ENCODE measurements around the gene RAI14. TPM values are rescaled to one million over a fixed set of nuclear protein-coding genes. Genes with fewer than 3 reads are reported as not detected.

RAI14 gene
- total RNA-seq, 1 experiment from 2014 or later, result 23.6 TPM

GRCh38 chr5:34625246-34625645 is 30.9 kb upstream of the RAI14 start:
- Histone ChIP-seq H3K36me3 (ENCODE audit: insufficient read depth, low read length, poor library complexity, severe bottlenecking) (no peaks in the 10 kb centered on the region), H3K4me1 (ENCODE audit: insufficient read depth, low read length, poor library complexity, severe bottlenecking) (peaks cover 8% of the 10 kb centered on the region), H3K27ac (ENCODE audit: low read depth, low read length, poor library complexity, severe bottlenecking) (no peak overlapping the region), H3K27me3 (replicated peaks; ENCODE audit: insufficient read depth, low read depth, low read length, poor library complexity) (no peaks in the 10 kb centered on the region), H3K9me3 (ENCODE audit: low read depth, low read length, poor library complexity, severe bottlenecking) (no peaks in the 10 kb centered on the region), H3K4me3 (ENCODE audit: low read depth, low read length, poor library complexity, severe bottlenecking) (no peak overlapping the region)
- no peak for DNase-seq (ENCODE audit: low spot score)
- TF ChIP-seq CTCF (conservative IDR thresholded peaks at IDR 0.05; ENCODE audit: low read depth, low read length) (no peak), EZH2 (IDR thresholded peaks at IDR 0.05; ENCODE audit: borderline replicate concordance, low read depth, low read length, poor library complexity, severe bottlenecking) (no peak)
- intact Hi-C loops (cut with micrococcal nuclease; ENCODE audit: unreplicated experiment), result no loop called here
- ChIA-PET POLR2A (ENCODE audit: low non-redundant PET) (interaction anchor here (0.5 kb wide), 1 partner anchor 265 kb away, joined by 8 read pairs; no protein-coding TSS in a partner anchor), CTCF (no interaction called here)
- no TSS peak for BruUV-seq (replicated peaks)

- no TSS peak for BruUV-seq (replicated peaks)
- H3K4me3 ChIP-seq (ENCODE audit: low read depth, low read length, poor library complexity, severe bottlenecking), result no peak overlapping the region
- H3K9me3 ChIP-seq (ENCODE audit: low read depth, low read length, poor library complexity, severe bottlenecking), result peaks cover 2% of the 10 kb centered on the region
- no peak for DNase-seq (ENCODE audit: low spot score)
- CTCF ChIA-PET, result no interaction called here
- TF ChIP-seq CTCF (conservative IDR thresholded peaks at IDR 0.05; ENCODE audit: low read depth, low read length) (no peak), EZH2 (IDR thresholded peaks at IDR 0.05; ENCODE audit: borderline replicate concordance, low read depth, low read length, poor library complexity, severe bottlenecking) (no peak)
- intact Hi-C loops (cut with micrococcal nuclease; ENCODE audit: unreplicated experiment), result no loop called here
- POLR2A ChIA-PET (ENCODE audit: low non-redundant PET), result interaction anchor here (0.6 kb wide), 2 partner anchors 68 to 192 kb away, joined by 3 to 15 read pairs; no protein-coding TSS in a partner anchor
- H3K27ac ChIP-seq (ENCODE audit: low read depth, low read length, poor library complexity, severe bottlenecking), result no peak overlapping the region
- no peaks in the 10 kb centered on the region for H3K36me3 ChIP-seq (ENCODE audit: insufficient read depth, low read length, poor library complexity, severe bottlenecking)
- peaks cover 8% of the 10 kb centered on the region for H3K4me1 ChIP-seq (ENCODE audit: insufficient read depth, low read length, poor library complexity, severe bottlenecking)
- H3K27me3 ChIP-seq (replicated peaks; ENCODE audit: insufficient read depth, low read depth, low read length, poor library complexity), result no peaks in the 10 kb centered on the region
Measured at GRCh38 chr5:34626036-34626435, 30.1 kb upstream of the RAI14 start.

- ChIA-PET POLR2A (ENCODE audit: low non-redundant PET) (interaction anchor here (0.6 kb wide), 2 partner anchors 67 to 191 kb away, joined by 3 to 15 read pairs; no protein-coding TSS in a partner anchor), CTCF (no interaction called here)
- Histone ChIP-seq H3K27ac (ENCODE audit: low read depth, low read length, poor library complexity, severe bottlenecking) (no peak overlapping the region), H3K27me3 (replicated peaks; ENCODE audit: insufficient read depth, low read depth, low read length, poor library complexity) (no peaks in the 10 kb centered on the region), H3K36me3 (ENCODE audit: insufficient read depth, low read length, poor library complexity, severe bottlenecking) (no peaks in the 10 kb centered on the region), H3K9me3 (ENCODE audit: low read depth, low read length, poor library complexity, severe bottlenecking) (peaks cover 4% of the 10 kb centered on the region), H3K4me1 (ENCODE audit: insufficient read depth, low read length, poor library complexity, severe bottlenecking) (peaks cover 8% of the 10 kb centered on the region), H3K4me3 (ENCODE audit: low read depth, low read length, poor library complexity, severe bottlenecking) (no peak overlapping the region)
- intact Hi-C loops (cut with micrococcal nuclease; ENCODE audit: unreplicated experiment), result no loop called here
- no TSS peak for BruUV-seq (replicated peaks)
- no peak for DNase-seq (ENCODE audit: low spot score)
- no peak for TF ChIP-seq CTCF (conservative IDR thresholded peaks at IDR 0.05; ENCODE audit: low read depth, low read length)
- no peak for TF ChIP-seq EZH2 (IDR thresholded peaks at IDR 0.05; ENCODE audit: borderline replicate concordance, low read depth, low read length, poor library complexity, severe bottlenecking)
Measured at GRCh38 chr5:34626751-34627150, 29.4 kb upstream of the RAI14 start.

Data from A673 (cell line).